MCF 10A (cell line): ENCODE results near the gene VARS2. TPM values are rescaled to one million over a fixed set of nuclear protein-coding genes. Genes with fewer than 3 reads are reported as not detected.
A peak's percentile ranks its signal among the peaks of the same experiment; 100 is the strongest.

Source experiments
- BruUV-seq: library from RNA; stranded (reverse); fragments of 400-500 nt; replicated peaks from 2 replicates; lab custom pipeline; 2021; lab: Mats Ljungman, UMichigan
- CTCF ChIA-PET: fragments of 300-600 bp; sonication (Branson Sonifier 250); formaldehyde crosslinking; extraction: SDS; loops from one replicate; lab custom pipeline; 2021; ENCODE audit warnings: antibody characterized with exemption, inconsistent platforms; lab: Yijun Ruan, JAX
- POLR2A ChIA-PET: fragments of 300-600, 350-650 bp; sonication (Branson Sonifier 250); formaldehyde crosslinking; extraction: SDS; loops from one replicate; lab custom pipeline; 2020; ENCODE audit warnings: antibody characterized with exemption, inconsistent platforms; lab: Yijun Ruan, JAX
- DNase-seq: peaks from one replicate; pipeline ENCODE4 v3.0.0-alpha.2; 2018; ENCODE audit not compliant: unreplicated experiment
- H3K27ac Mint-ChIP-seq: one replicate; pipeline ENCODE4 v1.8.0; 2022; ENCODE audit warnings: mild to moderate bottlenecking, low read depth, mixed read lengths; ENCODE audit not compliant: unreplicated experiment
- H3K27me3 Mint-ChIP-seq: one replicate; pipeline ENCODE4 v1.8.0; 2022; ENCODE audit warnings: mixed read lengths; ENCODE audit not compliant: insufficient read depth, unreplicated experiment
- H3K36me3 Mint-ChIP-seq: one replicate; pipeline ENCODE4 v1.8.0; 2022; ENCODE audit warnings: mild to moderate bottlenecking, moderate library complexity, mixed read lengths; ENCODE audit not compliant: insufficient read depth, unreplicated experiment
- H3K4me1 Mint-ChIP-seq: one replicate; pipeline ENCODE4 v1.8.0; 2022; ENCODE audit warnings: mixed read lengths; ENCODE audit not compliant: insufficient read depth, unreplicated experiment
- H3K4me3 Mint-ChIP-seq: one replicate; pipeline ENCODE4 v1.8.0; 2022; ENCODE audit warnings: mild to moderate bottlenecking, moderate library complexity, mixed read lengths; ENCODE audit not compliant: unreplicated experiment
- H3K9me3 Mint-ChIP-seq: one replicate; pipeline ENCODE4 v1.8.0; 2022; ENCODE audit warnings: mixed read lengths; ENCODE audit not compliant: unreplicated experiment
- intact Hi-C: fragments of 100-400 bp; cut with micrococcal nuclease; formaldehyde crosslinking; loops from 2 replicates; pipeline ENCODE4 v1.14.1; 2022
- total RNA-seq: library from RNA; stranded (reverse); gene quantifications from 2 replicates; pipeline ENCODE4 v1.2.3, GENCODE V29; 2022
- TF ChIP-seq, protein P1 (sequence below): fragments of 200-600 bp; IDR thresholded peaks from one replicate; pipeline ENCODE4 v1.8.0; 2022; ENCODE audit warnings: antibody characterized with exemption, mild to moderate bottlenecking; ENCODE audit not compliant: unreplicated experiment

VARS2 gene
- total RNA-seq, 1 experiment from 2014 or later = 52.7 TPM

DNA sequence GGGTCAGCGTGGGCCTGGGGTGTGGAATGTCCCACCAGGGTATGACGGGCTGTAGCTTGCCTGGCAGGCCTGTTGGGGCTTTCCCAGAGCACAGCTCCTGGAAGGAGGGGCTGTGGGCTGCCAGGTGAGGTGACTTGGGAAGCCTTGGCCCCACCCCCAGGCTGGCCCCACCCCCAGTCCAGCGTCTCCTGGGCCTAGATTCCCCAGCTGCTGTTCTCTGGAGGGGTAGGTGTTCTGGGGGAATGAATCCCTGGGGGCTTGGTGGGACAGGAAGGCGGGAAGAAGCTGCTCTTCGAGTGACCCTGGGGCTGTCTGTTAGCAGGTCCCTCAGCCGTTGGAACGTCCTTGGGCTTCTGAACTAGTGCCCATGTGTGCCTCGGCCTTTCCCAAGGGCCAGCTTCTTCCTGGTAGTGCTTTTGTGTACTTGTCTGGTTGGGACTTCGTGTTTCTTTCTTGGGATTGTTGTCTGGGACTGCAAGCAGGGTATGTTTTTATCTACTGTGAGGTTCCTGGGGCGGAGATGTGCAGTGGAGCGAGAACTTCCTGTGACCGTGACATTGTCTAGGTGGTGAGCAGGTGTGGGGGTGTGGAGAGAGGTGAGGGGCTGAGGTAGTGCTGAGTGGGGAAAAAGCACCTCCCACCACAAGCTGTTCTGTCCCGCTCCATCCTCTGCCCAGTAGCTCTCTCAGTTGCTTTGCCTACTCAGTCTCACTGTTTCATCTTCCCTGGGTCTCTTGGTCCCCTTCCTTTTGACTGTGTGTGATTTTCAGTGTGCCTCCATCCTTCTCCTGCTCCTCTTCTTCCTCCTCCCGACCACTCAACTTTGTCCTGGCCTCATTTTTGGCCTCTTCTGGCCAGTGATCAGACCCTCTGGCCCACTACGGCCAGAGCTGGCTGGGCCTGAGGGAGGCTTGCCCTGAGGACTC lies 31.0 kb upstream of the VARS2 start:
- H3K36me3 Mint-ChIP-seq = peaks cover 7% of the 10 kb centered on the region
- no TSS peak for BruUV-seq
- peaks cover 42% of the 10 kb centered on the region for H3K4me1 Mint-ChIP-seq
- H3K27me3 Mint-ChIP-seq = no peaks in the 10 kb centered on the region
- peak overlapping the region; percentile 83 for H3K4me3 Mint-ChIP-seq
- peak overlapping the region; percentile 86 for H3K27ac Mint-ChIP-seq
- DNase-seq = peak; percentile 80
- intact Hi-C loops = no loop called here
- ChIA-PET CTCF (interaction anchor here (0.5 to 6.3 kb wide), 17 partner anchors 25 to 232 kb away, joined by 3 to 54 read pairs (median 6); partner anchors contain the start of genes GTF2H4, IER3 and VARS2), POLR2A (interaction anchor here (0.5 to 7.2 kb wide), 43 partner anchors 13 to 770 kb away, joined by 3 to 100 read pairs (median 5); partner anchors contain the start of genes DHX16, GTF2H4, IER3 and MDC1)
- TF ChIP-seq, protein P1, sequence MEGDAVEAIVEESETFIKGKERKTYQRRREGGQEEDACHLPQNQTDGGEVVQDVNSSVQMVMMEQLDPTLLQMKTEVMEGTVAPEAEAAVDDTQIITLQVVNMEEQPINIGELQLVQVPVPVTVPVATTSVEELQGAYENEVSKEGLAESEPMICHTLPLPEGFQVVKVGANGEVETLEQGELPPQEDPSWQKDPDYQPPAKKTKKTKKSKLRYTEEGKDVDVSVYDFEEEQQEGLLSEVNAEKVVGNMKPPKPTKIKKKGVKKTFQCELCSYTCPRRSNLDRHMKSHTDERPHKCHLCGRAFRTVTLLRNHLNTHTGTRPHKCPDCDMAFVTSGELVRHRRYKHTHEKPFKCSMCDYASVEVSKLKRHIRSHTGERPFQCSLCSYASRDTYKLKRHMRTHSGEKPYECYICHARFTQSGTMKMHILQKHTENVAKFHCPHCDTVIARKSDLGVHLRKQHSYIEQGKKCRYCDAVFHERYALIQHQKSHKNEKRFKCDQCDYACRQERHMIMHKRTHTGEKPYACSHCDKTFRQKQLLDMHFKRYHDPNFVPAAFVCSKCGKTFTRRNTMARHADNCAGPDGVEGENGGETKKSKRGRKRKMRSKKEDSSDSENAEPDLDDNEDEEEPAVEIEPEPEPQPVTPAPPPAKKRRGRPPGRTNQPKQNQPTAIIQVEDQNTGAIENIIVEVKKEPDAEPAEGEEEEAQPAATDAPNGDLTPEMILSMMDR = no peak
- H3K9me3 Mint-ChIP-seq = no peaks in the 10 kb centered on the region

DNA sequence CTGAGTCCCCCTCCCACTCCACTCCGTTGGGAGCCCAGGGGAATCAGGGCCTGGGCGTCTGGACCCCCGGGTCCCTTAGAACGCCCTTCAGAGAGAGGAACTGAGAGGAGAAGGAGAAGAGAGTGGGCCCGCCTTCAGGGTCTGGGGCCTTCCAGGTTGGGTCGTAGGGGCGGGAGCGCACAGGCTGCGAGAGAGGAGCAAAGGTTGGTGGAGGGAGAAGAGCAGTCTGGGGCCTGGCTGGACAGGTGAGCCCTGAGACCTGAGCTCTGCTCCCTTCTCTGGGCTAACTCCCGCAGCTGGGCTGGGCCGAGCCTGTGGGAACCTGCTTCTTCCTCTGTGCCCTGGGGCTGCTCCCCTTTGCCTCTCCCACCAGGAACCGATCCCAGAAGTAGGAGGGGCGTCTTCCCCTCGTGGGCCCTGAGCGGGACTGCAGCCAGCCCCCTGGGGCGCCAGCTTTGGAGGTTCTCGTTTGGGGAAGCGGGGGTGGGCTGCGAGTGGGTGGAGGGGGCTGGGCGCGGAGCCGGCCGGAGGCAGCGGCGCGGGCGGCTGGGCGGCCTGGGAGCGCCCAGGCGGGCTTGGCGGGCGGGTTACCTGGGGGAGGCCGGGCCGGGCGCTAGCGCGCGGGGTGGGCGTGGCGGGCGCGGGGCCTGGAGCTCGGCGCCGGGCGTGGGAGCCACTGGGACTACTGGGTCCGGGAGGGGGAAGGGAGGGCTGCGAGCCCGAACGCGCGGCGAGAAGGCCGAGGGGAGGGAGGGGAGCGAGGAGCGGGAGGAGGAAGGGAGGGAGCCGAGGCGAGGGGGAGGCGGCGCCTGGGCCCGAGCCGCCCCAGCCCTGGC lies 30.1 kb upstream of the VARS2 start, which contains the start of gene DDR1:
TSS of gene DDR1 (plus strand) at position 835 of the 836 bp plus-strand sequence. CDS start 4,211 bp downstream, outside the sequence.
- Mint-ChIP-seq H3K4me3 (peak within 1 kb of the TSS; percentile 83), H3K4me1 (peaks cover 49% of the 10 kb centered on the region), H3K27me3 (no peaks in the 10 kb centered on the region), H3K36me3 (peaks cover 16% of the 10 kb centered on the region), H3K9me3 (no peaks in the 10 kb centered on the region), H3K27ac (peak within 1 kb of the TSS; percentile 95)
- no TSS peak for BruUV-seq
- POLR2A ChIA-PET = interaction anchor here (0.6 to 7.2 kb wide), 45 partner anchors 7 to 770 kb away, joined by 3 to 100 read pairs (median 6); partner anchors contain the start of genes DHX16, FLOT1, GTF2H4 and IER3
- CTCF ChIA-PET = interaction anchor here (0.6 to 6.3 kb wide), 14 partner anchors 20 to 203 kb away, joined by 3 to 54 read pairs (median 8); partner anchors contain the start of genes IER3 and VARS2
- intact Hi-C loops = loop anchor here (2.0 kb wide), 2 partner anchors 25 to 141 kb away; partner anchors contain the start of genes FLOT1 and GTF2H4
- TF ChIP-seq, protein P1 = no peak
- DNase-seq = peak; percentile 95

DNA sequence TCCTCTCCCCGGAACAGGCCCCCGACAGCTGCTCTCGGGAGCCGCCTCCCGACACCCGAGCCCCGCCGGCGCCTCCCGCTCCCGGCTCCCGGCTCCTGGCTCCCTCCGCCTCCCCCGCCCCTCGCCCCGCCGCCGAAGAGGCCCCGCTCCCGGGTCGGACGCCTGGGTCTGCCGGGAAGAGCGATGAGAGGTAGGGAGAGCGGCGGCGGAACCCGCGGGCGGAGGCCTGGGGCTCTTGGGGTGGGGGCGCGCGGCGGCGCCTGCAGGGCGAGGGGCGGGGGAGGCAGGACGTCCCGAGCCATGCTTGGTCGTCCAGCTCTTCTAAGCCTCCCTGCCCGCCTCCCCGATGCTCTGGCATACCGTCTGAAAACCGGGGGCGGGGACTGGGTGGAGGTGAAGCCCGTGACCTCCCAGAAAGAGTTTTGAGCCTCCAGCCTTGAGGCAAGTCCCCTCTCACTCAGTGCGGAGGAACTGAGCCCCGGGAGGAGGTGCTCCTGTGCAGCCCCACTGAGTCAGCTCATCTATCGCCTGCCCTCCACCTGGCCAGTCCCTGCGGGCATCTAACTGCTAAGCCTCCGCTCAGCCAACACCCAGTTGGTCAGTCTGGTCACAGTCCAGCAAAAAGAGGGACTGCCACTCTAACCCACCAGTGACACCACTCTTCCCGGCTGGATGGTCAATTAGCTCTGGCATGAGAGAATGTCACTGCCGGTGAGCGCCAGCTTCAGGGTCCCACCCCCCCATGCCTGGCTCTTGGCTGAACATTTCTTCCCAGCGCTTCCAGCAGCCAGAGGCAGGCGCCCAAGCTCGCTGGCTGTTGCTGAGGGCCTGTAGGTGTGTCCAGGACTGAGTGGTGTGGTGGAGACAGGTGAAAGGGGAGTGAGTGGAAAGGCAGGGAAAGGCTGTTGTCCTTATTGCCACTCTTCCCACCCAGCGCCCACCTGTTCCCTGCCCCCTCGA lies 29.2 kb upstream of the VARS2 start:
- BruUV-seq = no TSS peak
- Mint-ChIP-seq H3K4me3 (peak overlapping the region; percentile 83), H3K27ac (peak overlapping the region; percentile 95), H3K27me3 (no peaks in the 10 kb centered on the region), H3K4me1 (peaks cover 53% of the 10 kb centered on the region), H3K36me3 (peaks cover 25% of the 10 kb centered on the region), H3K9me3 (no peaks in the 10 kb centered on the region)
- DNase-seq = peak; percentile 66
- TF ChIP-seq, protein P1 = no peak
- intact Hi-C loops = loop anchor here (2.0 kb wide), 2 partner anchors 24 to 142 kb away; partner anchors contain the start of genes FLOT1 and GTF2H4
- CTCF ChIA-PET = interaction anchor here (0.6 to 6.3 kb wide), 12 partner anchors 8 to 202 kb away, joined by 3 to 54 read pairs (median 8); partner anchors contain the start of gene VARS2
- POLR2A ChIA-PET = interaction anchor here (0.6 to 7.2 kb wide), 39 partner anchors 8 to 270 kb away, joined by 3 to 100 read pairs (median 6); partner anchors contain the start of genes FLOT1, GTF2H4, IER3 and MDC1
